Immature natural killer cell (primary cell): ENCODE data around the gene MET. TPM values are rescaled to one million over a fixed set of nuclear protein-coding genes. Genes with fewer than 3 reads are reported as not detected.
"Not testable (repeated sequence)": the region's sequence is repeated elsewhere in the genome, so short reads cannot be mapped to it uniquely, and the experiment has no call there.

Experiments
- DNase-seq, 3 donors: peaks; one replicate each; pipeline ENCODE4 v3.0.0; 2022; ENCODE audit warnings: mixed read lengths in 1 of 3
- H3K27ac Mint-ChIP-seq, 6 donors: one replicate each; pipeline ENCODE4 v1.8.0; 2020; ENCODE audit warnings: mixed read lengths in 6 of 6, mild to moderate bottlenecking in 5 of 6, inconsistent platforms in 4 of 6, moderate library complexity in 3 of 6
- H3K27me3 Mint-ChIP-seq, 3 donors: one replicate each; pipeline ENCODE4 v1.8.0; 2020 to 2021; ENCODE audit warnings: low read depth in 3 of 3, mild to moderate bottlenecking in 3 of 3, mixed read lengths in 3 of 3, moderate library complexity in 3 of 3, inconsistent platforms in 1 of 3
- H3K36me3 Mint-ChIP-seq, 3 donors: one replicate each; pipeline ENCODE4 v1.8.0; 2020; ENCODE audit warnings: mixed read lengths in 3 of 3, inconsistent platforms in 2 of 3, mild to moderate bottlenecking in 2 of 3
- H3K4me1 Mint-ChIP-seq, 2 donors: one replicate each; pipeline ENCODE4 v1.8.0; 2020; ENCODE audit warnings: inconsistent platforms in 2 of 2, mild to moderate bottlenecking in 2 of 2, mixed read lengths in 2 of 2, moderate library complexity in 1 of 2
- H3K4me3 Mint-ChIP-seq, 5 donors: one replicate each; pipeline ENCODE4 v1.8.0; 2020; ENCODE audit warnings: mild to moderate bottlenecking in 5 of 5, mixed read lengths in 5 of 5, inconsistent platforms in 3 of 5, moderate library complexity in 3 of 5
- H3K9me3 Mint-ChIP-seq, 6 donors: one replicate each; pipeline ENCODE4 v1.8.0; 2020; ENCODE audit warnings: mild to moderate bottlenecking in 6 of 6, mixed read lengths in 6 of 6, inconsistent platforms in 4 of 6, moderate library complexity in 3 of 6
- polyA plus RNA-seq, 3 donors: library from polyadenylated mRNA; unstranded; fragments of 300-500 nt; fragmentation: Illumina TruSeq; gene quantifications; one replicate each; pipeline ENCODE4 v1.2.3, GENCODE V29; 2021

The MET gene
- polyA plus RNA-seq, 3 donors from 2014 or later, result not detected

- no peaks in the 10 kb centered on the region for H3K4me1 Mint-ChIP-seq
- peaks cover under 1 to 3% (median 3%) of the 10 kb centered on the region in 3 donors for H3K27me3 Mint-ChIP-seq
- DNase-seq, result no peak
- no peak overlapping the region for H3K27ac Mint-ChIP-seq
- no peaks in the 10 kb centered on the region for H3K36me3 Mint-ChIP-seq
- H3K9me3 Mint-ChIP-seq, result peaks cover 0 to 2% (median 0%) of the 10 kb centered on the region in 6 donors
- no peak overlapping the region for H3K4me3 Mint-ChIP-seq
Measured at GRCh38 chr7:116740755-116741462, 68.9 kb downstream of the MET start.

GRCh38 chr7:116741625-116742316, 69.8 kb downstream of the MET start:
- Mint-ChIP-seq H3K36me3 (no peaks in the 10 kb centered on the region), H3K9me3 (peaks cover 0 to 5% (median 0%) of the 10 kb centered on the region in 6 donors), H3K27ac (no peak overlapping the region), H3K4me3 (no peak overlapping the region), H3K4me1 (no peaks in the 10 kb centered on the region), H3K27me3 (peaks cover 2 to 3% (median 3%) of the 10 kb centered on the region in 3 donors)
- no peak for DNase-seq

GRCh38 chr7:116742641-116743040, 70.6 kb downstream of the MET start:
- Mint-ChIP-seq H3K36me3 (no peaks in the 10 kb centered on the region), H3K4me1 (no peaks in the 10 kb centered on the region), H3K27me3 (peaks cover 1 to 6% (median 4%) of the 10 kb centered on the region in 3 donors), H3K27ac (no peak overlapping the region), H3K4me3 (no peak overlapping the region), H3K9me3 (peaks cover 0 to 5% (median 1%) of the 10 kb centered on the region in 6 donors)
- no peak for DNase-seq

- H3K4me1 Mint-ChIP-seq, H3K27me3 Mint-ChIP-seq, H3K9me3 Mint-ChIP-seq, H3K36me3 Mint-ChIP-seq, H3K27ac Mint-ChIP-seq, DNase-seq, H3K4me3 Mint-ChIP-seq: not testable (repeated sequence)
Measured at GRCh38 chr7:116743835-116744234, 71.8 kb downstream of the MET start.

GRCh38 chr7:116746388-116746787, 74.4 kb downstream of the MET start:
- H3K4me3 Mint-ChIP-seq, DNase-seq, H3K9me3 Mint-ChIP-seq, H3K36me3 Mint-ChIP-seq, H3K27ac Mint-ChIP-seq, H3K4me1 Mint-ChIP-seq: not testable (repeated sequence)
- H3K27me3 Mint-ChIP-seq, result peaks cover 0 to 14% (median 6%) of the 10 kb centered on the region in 3 donors

GRCh38 chr7:116751070-116751469, 79.1 kb downstream of the MET start:
- H3K4me1 Mint-ChIP-seq, H3K36me3 Mint-ChIP-seq, H3K4me3 Mint-ChIP-seq, H3K9me3 Mint-ChIP-seq, H3K27ac Mint-ChIP-seq, DNase-seq: not testable (repeated sequence)
- peaks cover 3 to 15% (median 4%) of the 10 kb centered on the region in 3 donors for H3K27me3 Mint-ChIP-seq

- H3K4me1 Mint-ChIP-seq, result no peaks in the 10 kb centered on the region
- peaks cover 2 to 12% (median 3%) of the 10 kb centered on the region in 3 donors for H3K27me3 Mint-ChIP-seq
- H3K27ac Mint-ChIP-seq, result no peak overlapping the region
- no peak for DNase-seq
- peaks cover 0 to 4% (median 3%) of the 10 kb centered on the region in 6 donors for H3K9me3 Mint-ChIP-seq
- H3K36me3 Mint-ChIP-seq, result no peaks in the 10 kb centered on the region
- H3K4me3 Mint-ChIP-seq, result no peak overlapping the region
Measured at GRCh38 chr7:116752305-116753074, 80.5 kb downstream of the MET start.

GRCh38 chr7:116753130-116753529, 81.1 kb downstream of the MET start:
- Mint-ChIP-seq H3K4me3 (no peak overlapping the region), H3K9me3 (peaks cover 0 to 3% (median 2%) of the 10 kb centered on the region in 6 donors), H3K27me3 (peaks cover 2 to 12% (median 3%) of the 10 kb centered on the region in 3 donors), H3K36me3 (no peaks in the 10 kb centered on the region), H3K27ac (no peak overlapping the region), H3K4me1 (no peaks in the 10 kb centered on the region)
- no peak for DNase-seq

- Mint-ChIP-seq H3K4me3 (no peak overlapping the region), H3K9me3 (peaks cover 0 to 3% (median 0%) of the 10 kb centered on the region in 6 donors), H3K36me3 (no peaks in the 10 kb centered on the region), H3K27me3 (peaks cover 0 to 9% (median 3%) of the 10 kb centered on the region in 3 donors), H3K4me1 (no peaks in the 10 kb centered on the region), H3K27ac (no peak overlapping the region)
- no peak for DNase-seq
Measured at GRCh38 chr7:116754186-116754585, 82.2 kb downstream of the MET start.

GRCh38 chr7:116757283-116757682, 85.3 kb downstream of the MET start:
- no peaks in the 10 kb centered on the region for H3K36me3 Mint-ChIP-seq
- H3K27me3 Mint-ChIP-seq, result peaks cover 0 to 3% (median 3%) of the 10 kb centered on the region in 3 donors
- no peak overlapping the region for H3K27ac Mint-ChIP-seq
- H3K4me1 Mint-ChIP-seq, result no peaks in the 10 kb centered on the region
- DNase-seq, result no peak
- no peaks in the 10 kb centered on the region for H3K9me3 Mint-ChIP-seq
- no peak overlapping the region for H3K4me3 Mint-ChIP-seq

- H3K4me3 Mint-ChIP-seq, H3K36me3 Mint-ChIP-seq, H3K27me3 Mint-ChIP-seq, H3K9me3 Mint-ChIP-seq, DNase-seq, H3K4me1 Mint-ChIP-seq, H3K27ac Mint-ChIP-seq: not testable (repeated sequence)
Measured at GRCh38 chr7:116759642-116760041, 87.6 kb downstream of the MET start.

GRCh38 chr7:116762971-116763370, 91.0 kb downstream of the MET start:
- no peaks in the 10 kb centered on the region for H3K36me3 Mint-ChIP-seq
- H3K27ac Mint-ChIP-seq, result no peak overlapping the region
- DNase-seq, result no peak
- H3K27me3 Mint-ChIP-seq, result peaks cover 2 to 3% (median 3%) of the 10 kb centered on the region in 3 donors
- H3K4me3 Mint-ChIP-seq, result no peak overlapping the region
- H3K9me3 Mint-ChIP-seq, result no peaks in the 10 kb centered on the region
- H3K4me1 Mint-ChIP-seq, result no peaks in the 10 kb centered on the region

GRCh38 chr7:116763647-116764046, 91.7 kb downstream of the MET start:
- no peak for DNase-seq
- Mint-ChIP-seq H3K36me3 (no peaks in the 10 kb centered on the region), H3K27me3 (peaks cover 2 to 3% (median 3%) of the 10 kb centered on the region in 3 donors), H3K9me3 (no peaks in the 10 kb centered on the region), H3K27ac (no peak overlapping the region), H3K4me3 (no peak overlapping the region), H3K4me1 (no peaks in the 10 kb centered on the region)

- no peak overlapping the region for H3K27ac Mint-ChIP-seq
- H3K4me3 Mint-ChIP-seq, result no peak overlapping the region
- H3K4me1 Mint-ChIP-seq, result no peaks in the 10 kb centered on the region
- H3K36me3 Mint-ChIP-seq, result no peaks in the 10 kb centered on the region
- peaks cover 0 to 5% (median 2%) of the 10 kb centered on the region in 3 donors for H3K27me3 Mint-ChIP-seq
- peaks cover 0 to 2% (median 0%) of the 10 kb centered on the region in 6 donors for H3K9me3 Mint-ChIP-seq
- DNase-seq, result no peak
Measured at GRCh38 chr7:116766881-116767280, 94.9 kb downstream of the MET start.
